GM12892 (cell line): Measurements from ENCODE around the gene IDI2.

Experiments
- POLR2A ChIP-seq: IDR thresholded peaks from 2 replicates; pipeline ENCODE4 v1.6.1; 2011; ENCODE audit warnings: low read depth, low read length, control low read depth
- TAF1 ChIP-seq: IDR thresholded peaks from 2 replicates; pipeline ENCODE4 v1.6.1; 2011; ENCODE audit warnings: low read depth, mild to moderate bottlenecking, control low read depth, low read length, borderline replicate concordance

- TF ChIP-seq POLR2A, result no peak
- no peak for TF ChIP-seq TAF1
Measured at GRCh38 chr10:997266-998022, 28.2 kb downstream of the IDI2 start.
